Measurements from ENCODE around the gene CBLN3. TPM values are rescaled to one million over a fixed set of nuclear protein-coding genes. Genes with fewer than 3 reads are reported as not detected.

CBLN3 gene
- total and polyA plus RNA-seq, 9 of the 15 experiments (the other 6 are each of a cell fraction or from before 2014, with no cell fraction given), result 0.05 to 0.59 (median 0.26) TPM; not detected in 1

DNA sequence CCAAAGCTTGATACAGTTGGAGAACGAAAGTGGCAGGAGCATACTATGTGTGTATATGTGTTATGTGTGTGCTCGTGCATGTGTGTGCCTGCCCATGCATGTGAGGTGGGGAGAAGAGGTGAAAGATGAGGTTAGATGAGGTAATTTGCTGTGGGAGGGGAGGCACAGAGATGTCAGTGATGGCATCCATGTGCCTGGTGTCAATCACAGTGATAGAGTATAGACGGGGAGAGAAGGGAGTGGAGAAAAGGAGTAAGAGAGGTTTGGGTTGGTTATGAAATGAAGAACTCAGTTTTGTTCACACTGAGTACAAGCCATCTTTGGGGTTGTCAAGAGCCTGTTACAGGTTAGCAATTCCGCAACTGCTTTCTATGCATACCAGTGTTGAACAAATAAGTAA is 45.3 kb downstream of the CBLN3 start:
- TF ChIP-seq, protein P1, sequence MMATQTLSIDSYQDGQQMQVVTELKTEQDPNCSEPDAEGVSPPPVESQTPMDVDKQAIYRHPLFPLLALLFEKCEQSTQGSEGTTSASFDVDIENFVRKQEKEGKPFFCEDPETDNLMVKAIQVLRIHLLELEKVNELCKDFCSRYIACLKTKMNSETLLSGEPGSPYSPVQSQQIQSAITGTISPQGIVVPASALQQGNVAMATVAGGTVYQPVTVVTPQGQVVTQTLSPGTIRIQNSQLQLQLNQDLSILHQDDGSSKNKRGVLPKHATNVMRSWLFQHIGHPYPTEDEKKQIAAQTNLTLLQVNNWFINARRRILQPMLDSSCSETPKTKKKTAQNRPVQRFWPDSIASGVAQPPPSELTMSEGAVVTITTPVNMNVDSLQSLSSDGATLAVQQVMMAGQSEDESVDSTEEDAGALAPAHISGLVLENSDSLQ (IDR thresholded peaks at IDR 0.05), result peak; percentile 61
- TF ChIP-seq ZNF696 (CRISPR knock-in tag; conservative IDR thresholded peaks at IDR 0.05), result no peak
- no peak for TF ChIP-seq SPI1 (IDR thresholded peaks at IDR 0.05; ENCODE audit: borderline replicate concordance, low read depth, low read length)
- TF ChIP-seq NR3C1 (CRISPR knock-in tag; IDR thresholded peaks at IDR 0.05), result no peak
- TF ChIP-seq C11orf30 (IDR thresholded peaks at IDR 0.05; ENCODE audit: low read depth), result no peak
- Histone ChIP-seq H3K27ac (ENCODE audit: extremely low read depth, low read depth, low read length) (no peak overlapping the region), H3K27me3 (ENCODE audit: control insufficient read depth in 2 of 2, insufficient read depth in 2 of 2, low read length in 2 of 2) (no peaks in the 10 kb centered on the region), H3K4me3 (no peak overlapping the region), H3K79me2 (ENCODE audit: control insufficient read depth, insufficient read depth, low read length) (no peaks in the 10 kb centered on the region), H3K9me1 (ENCODE audit: control insufficient read depth, insufficient read depth, low read length) (no peaks in the 10 kb centered on the region), H3K4me2 (ENCODE audit: insufficient read depth, low read length) (no peak overlapping the region), H4K20me1 (replicated peaks; ENCODE audit: control insufficient read depth, insufficient read depth, low read length) (no peaks in the 10 kb centered on the region), H2AFZ (ENCODE audit: low read depth, low read length) (no peak overlapping the region), H3K9ac (ENCODE audit: insufficient read depth in 1 of 2, low read depth in 2 of 2, low read length in 2 of 2) (no peak overlapping the region), H3K36me3 (ENCODE audit: control insufficient read depth, insufficient read depth, low read length) (no peaks in the 10 kb centered on the region), H3K4me1 (replicated peaks in 1 of 2; ENCODE audit: control insufficient read depth in 2 of 2, insufficient read depth in 2 of 2, low read length in 2 of 2) (peaks cover 0 to 8% of the 10 kb centered on the region in 2 experiments; a peak in 1 of 5 replicates), H3K9me3 (replicated peaks; ENCODE audit: control insufficient read depth, insufficient read depth, low read depth, low read length) (no peaks in the 10 kb centered on the region)
- FAIRE-seq (no peak), ATAC-seq (no peak), DNase-seq (ENCODE audit: extremely low read depth in 1 of 4, low spot score in 3 of 4) (no peak)
- intact Hi-C loops (cut with micrococcal nuclease), result no loop called here
- POLR2A ChIA-PET, result no interaction called here
- WGBS (ENCODE audit: insufficient coverage, low coverage, missing lambda C conversion rate), result 43% methylated on average over 3 of the region's 4 CpGs
- BruUV-seq (replicated peaks), result no TSS peak
- in situ Hi-C loops (cut with MboI), result no loop called here
- CTCF ChIA-PET (ENCODE audit: low intra/inter-chr PET ratio), result no interaction called here

DNA sequence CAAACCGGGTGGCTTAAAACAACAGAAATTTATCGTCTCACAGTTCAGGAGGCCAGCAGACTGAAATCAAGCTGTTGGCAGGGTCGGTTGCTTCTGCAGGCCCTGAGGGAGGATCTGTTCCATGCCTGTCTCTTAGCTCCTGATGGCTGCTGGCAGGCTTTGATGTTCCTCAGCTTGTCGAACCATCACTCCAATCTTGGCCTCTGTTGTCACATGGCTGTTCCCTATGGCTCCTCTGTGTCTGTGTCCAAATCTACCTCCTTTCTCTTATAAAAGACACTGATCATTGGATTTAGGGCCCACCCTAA is 47.5 kb downstream of the CBLN3 start:
- no TSS peak for BruUV-seq (replicated peaks)
- no peak for TF ChIP-seq POLR3G (IDR thresholded peaks at IDR 0.05; ENCODE audit: extremely low read depth, insufficient read length, insufficient replicate concordance)
- TF ChIP-seq TARDBP (IDR thresholded peaks at IDR 0.05), result no peak
- no peak for TF ChIP-seq POLR2B (IDR thresholded peaks at IDR 0.05; ENCODE audit: low read depth, partially characterized antibody)
- TF ChIP-seq LEF1 (IDR thresholded peaks at IDR 0.05), result no peak
- TF ChIP-seq, protein P2, sequence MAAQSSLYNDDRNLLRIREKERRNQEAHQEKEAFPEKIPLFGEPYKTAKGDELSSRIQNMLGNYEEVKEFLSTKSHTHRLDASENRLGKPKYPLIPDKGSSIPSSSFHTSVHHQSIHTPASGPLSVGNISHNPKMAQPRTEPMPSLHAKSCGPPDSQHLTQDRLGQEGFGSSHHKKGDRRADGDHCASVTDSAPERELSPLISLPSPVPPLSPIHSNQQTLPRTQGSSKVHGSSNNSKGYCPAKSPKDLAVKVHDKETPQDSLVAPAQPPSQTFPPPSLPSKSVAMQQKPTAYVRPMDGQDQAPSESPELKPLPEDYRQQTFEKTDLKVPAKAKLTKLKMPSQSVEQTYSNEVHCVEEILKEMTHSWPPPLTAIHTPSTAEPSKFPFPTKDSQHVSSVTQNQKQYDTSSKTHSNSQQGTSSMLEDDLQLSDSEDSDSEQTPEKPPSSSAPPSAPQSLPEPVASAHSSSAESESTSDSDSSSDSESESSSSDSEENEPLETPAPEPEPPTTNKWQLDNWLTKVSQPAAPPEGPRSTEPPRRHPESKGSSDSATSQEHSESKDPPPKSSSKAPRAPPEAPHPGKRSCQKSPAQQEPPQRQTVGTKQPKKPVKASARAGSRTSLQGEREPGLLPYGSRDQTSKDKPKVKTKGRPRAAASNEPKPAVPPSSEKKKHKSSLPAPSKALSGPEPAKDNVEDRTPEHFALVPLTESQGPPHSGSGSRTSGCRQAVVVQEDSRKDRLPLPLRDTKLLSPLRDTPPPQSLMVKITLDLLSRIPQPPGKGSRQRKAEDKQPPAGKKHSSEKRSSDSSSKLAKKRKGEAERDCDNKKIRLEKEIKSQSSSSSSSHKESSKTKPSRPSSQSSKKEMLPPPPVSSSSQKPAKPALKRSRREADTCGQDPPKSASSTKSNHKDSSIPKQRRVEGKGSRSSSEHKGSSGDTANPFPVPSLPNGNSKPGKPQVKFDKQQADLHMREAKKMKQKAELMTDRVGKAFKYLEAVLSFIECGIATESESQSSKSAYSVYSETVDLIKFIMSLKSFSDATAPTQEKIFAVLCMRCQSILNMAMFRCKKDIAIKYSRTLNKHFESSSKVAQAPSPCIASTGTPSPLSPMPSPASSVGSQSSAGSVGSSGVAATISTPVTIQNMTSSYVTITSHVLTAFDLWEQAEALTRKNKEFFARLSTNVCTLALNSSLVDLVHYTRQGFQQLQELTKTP (IDR thresholded peaks at IDR 0.05; ENCODE audit: low read depth in 1 of 2, partially characterized antibody in 2 of 2), result no peak
- TF ChIP-seq, protein P3, sequence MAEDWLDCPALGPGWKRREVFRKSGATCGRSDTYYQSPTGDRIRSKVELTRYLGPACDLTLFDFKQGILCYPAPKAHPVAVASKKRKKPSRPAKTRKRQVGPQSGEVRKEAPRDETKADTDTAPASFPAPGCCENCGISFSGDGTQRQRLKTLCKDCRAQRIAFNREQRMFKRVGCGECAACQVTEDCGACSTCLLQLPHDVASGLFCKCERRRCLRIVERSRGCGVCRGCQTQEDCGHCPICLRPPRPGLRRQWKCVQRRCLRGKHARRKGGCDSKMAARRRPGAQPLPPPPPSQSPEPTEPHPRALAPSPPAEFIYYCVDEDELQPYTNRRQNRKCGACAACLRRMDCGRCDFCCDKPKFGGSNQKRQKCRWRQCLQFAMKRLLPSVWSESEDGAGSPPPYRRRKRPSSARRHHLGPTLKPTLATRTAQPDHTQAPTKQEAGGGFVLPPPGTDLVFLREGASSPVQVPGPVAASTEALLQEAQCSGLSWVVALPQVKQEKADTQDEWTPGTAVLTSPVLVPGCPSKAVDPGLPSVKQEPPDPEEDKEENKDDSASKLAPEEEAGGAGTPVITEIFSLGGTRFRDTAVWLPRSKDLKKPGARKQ (CRISPR knock-in tag; IDR thresholded peaks at IDR 0.05), result no peak

More for the DNA sequence above, 47.5 kb downstream of the CBLN3 start:
- H3K27ac ChIP-seq (ENCODE audit: extremely low read depth, low read depth, low read length), result no peak overlapping the region
- H3K9me1 ChIP-seq (ENCODE audit: control insufficient read depth, insufficient read depth, low read length), result no peaks in the 10 kb centered on the region
- POLR2A ChIA-PET, result interaction anchor here (0.6 kb wide), 2 partner anchors 27 to 35 kb away, joined by 3 read pairs; no protein-coding TSS in a partner anchor
- 21% methylated on average over 4 of the region's 4 CpGs for WGBS (ENCODE audit: insufficient coverage, low coverage, missing lambda C conversion rate)
- ATAC-seq (no peak), FAIRE-seq (no peak), DNase-seq (ENCODE audit: extremely low read depth in 1 of 4, low spot score in 3 of 4) (no peak)
- in situ Hi-C loops (cut with MboI), result no loop called here
- CTCF ChIA-PET (ENCODE audit: low intra/inter-chr PET ratio), result no interaction called here
- no peaks in the 10 kb centered on the region for H4K20me1 ChIP-seq (replicated peaks; ENCODE audit: control insufficient read depth, insufficient read depth, low read length)
- H3K27me3 ChIP-seq (ENCODE audit: control insufficient read depth in 2 of 2, insufficient read depth in 2 of 2, low read length in 2 of 2), result no peaks in the 10 kb centered on the region
- H3K4me3 ChIP-seq, result no peak overlapping the region
- no peaks in the 10 kb centered on the region for H3K36me3 ChIP-seq (ENCODE audit: control insufficient read depth, insufficient read depth, low read length)
- H3K4me2 ChIP-seq (ENCODE audit: insufficient read depth, low read length), result no peak overlapping the region
- no peak overlapping the region for H2AFZ ChIP-seq (ENCODE audit: low read depth, low read length)
- peaks cover 11 to 19% of the 10 kb centered on the region in 2 experiments for H3K4me1 ChIP-seq (replicated peaks in 1 of 2; ENCODE audit: control insufficient read depth in 2 of 2, insufficient read depth in 2 of 2, low read length in 2 of 2)
- H3K9ac ChIP-seq (ENCODE audit: insufficient read depth in 1 of 2, low read depth in 2 of 2, low read length in 2 of 2), result no peak overlapping the region
- H3K79me2 ChIP-seq (ENCODE audit: control insufficient read depth, insufficient read depth, low read length), result no peaks in the 10 kb centered on the region
- intact Hi-C loops (cut with micrococcal nuclease), result no loop called here
- no peaks in the 10 kb centered on the region for H3K9me3 ChIP-seq (replicated peaks; ENCODE audit: control insufficient read depth, insufficient read depth, low read depth, low read length)
